ENCODE results near the gene LEMD3. TPM values are rescaled to one million over a fixed set of nuclear protein-coding genes. Genes with fewer than 3 reads are reported as not detected.

The LEMD3 gene
- total RNA-seq = 14.0 and 23.3 TPM in 2 replicates

DNA sequence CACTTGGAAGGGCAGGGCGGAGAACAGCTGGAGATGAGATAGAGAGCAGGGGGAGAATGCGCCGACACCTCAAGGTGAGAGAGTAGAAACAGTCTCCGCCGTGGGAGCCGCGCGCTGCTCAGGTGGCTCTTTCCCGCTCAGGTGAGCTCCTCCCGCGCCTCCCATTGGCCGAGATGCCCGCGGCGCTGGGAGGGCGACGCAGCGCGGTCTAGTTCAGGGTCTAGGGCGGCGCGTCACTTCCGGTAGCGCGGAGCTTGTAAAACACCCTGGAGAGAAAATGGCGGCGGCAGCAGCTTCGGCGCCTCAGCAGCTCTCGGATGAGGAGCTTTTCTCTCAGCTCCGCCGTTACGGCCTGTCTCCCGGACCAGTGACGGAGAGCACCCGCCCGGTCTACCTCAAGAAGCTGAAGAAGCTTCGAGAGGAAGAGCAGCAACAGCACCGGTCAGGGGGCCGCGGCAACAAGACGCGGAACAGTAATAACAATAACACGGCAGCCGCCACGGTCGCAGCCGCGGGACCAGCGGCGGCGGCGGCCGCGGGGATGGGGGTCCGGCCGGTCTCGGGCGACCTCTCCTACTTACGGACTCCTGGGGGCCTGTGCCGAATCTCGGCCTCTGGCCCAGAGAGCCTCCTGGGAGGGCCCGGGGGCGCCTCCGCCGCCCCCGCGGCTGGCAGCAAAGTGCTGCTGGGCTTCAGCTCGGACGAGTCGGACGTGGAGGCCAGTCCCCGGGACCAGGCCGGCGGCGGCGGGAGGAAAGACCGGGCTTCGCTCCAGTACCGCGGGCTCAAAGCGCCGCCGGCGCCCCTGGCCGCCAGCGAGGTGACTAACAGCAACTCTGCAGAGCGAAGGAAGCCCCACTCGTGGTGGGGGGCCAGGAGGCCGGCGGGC, at the start of gene LEMD3:
LEMD3 (plus strand) TSS at position 264 of the 889 bp plus-strand sequence; CDS start at position 278, 14 bp downstream.

DNA sequence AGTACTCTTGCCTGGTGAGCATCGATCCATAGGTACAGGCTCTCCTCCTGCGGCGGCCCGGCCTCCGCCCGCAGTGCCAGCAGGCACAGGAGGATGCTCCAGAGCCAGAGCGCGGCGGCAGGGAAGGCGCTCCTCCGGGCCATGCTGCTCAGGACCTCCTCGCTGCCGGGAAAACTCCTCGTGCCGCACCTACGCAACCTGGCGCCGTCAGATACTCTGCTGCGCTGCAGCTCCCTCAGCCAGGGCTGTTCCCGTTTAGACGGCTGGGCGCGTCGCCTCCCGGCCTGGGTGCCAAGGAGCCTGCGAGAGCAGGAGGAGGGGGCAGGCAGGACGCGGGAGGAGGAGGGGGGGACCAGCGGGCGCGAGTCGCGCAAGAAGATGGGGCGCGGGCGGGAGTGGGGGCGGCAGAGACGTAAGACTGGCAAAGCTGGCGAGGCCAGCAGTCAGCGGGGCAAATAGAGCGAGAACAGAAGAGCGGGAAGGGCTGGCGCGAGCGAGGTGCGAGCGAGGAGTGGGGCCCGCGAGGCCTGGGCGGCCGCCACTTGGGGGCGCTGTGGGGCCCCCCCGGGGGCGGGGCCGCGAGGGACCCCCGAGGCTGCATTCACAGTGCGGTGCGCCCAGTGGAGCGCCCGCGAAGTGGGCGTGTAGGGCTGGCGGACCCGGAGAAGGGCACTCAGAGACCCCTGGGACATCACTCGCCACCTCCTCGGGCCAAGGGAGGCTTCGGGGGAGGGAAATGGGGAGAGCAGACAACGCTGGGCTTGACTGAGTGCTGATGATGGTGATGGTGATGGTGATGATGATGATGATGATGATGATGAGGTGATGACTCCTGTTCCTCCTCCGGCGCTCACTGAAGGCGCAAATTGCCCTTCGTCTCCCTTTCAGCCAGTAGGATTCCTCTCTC, 48.1 kb upstream of the LEMD3 start, which contains the start of gene WIF1:
WIF1 (minus strand) TSS at position 257 of the 907 bp plus-strand sequence; CDS start at position 143, 114 bp downstream.

DNA sequence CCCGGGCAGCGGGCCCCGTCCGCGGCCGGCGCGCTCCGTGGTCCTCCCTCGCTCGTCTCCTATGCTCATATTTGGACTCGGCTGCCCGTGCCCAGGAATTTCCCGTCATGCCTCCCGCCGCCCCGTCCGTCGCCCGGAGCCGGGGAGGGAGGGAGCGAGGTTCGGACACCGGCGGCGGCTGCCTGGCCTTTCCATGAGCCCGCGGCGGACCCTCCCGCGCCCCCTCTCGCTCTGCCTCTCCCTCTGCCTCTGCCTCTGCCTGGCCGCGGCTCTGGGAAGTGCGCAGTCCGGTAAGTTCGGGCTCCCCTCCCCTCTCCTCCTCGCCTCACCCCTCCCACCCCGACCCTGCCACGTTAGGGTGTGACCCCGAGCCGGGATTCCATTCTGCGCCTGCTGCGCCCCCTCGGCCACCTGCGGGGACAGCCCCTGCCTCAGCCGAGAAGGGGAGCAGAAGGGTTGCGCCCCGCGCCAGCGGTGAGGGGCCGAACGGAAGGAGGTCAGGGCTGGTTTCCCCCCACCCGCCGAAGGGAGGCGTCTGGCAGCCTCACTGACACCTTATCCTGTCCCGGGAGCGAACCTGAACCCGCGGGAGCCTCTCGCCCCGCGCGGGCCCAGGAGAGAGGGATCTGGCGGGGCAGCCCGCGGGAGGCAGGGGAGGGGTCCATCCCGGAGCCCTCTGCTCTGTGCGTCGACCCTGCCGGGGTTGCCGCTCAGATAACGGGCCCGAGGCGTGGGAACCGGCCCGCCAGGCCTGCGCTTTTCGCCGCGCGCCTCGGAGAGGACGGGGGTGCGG, 109.4 kb downstream of the LEMD3 start, which contains the start of gene MSRB3:
MSRB3 (plus strand) TSS at position 108 of the 793 bp plus-strand sequence. CDS start 29,897 bp downstream, outside the sequence.

Other genes starting within 250 kb of the LEMD3 start
- gene WIF1, start 48.3 kb upstream of the LEMD3 start, total RNA-seq = 0.37 and 2.0 TPM in 2 replicates
- 18.0 and 18.4 TPM in 2 replicates for gene MSRB3, start 109.1 kb downstream of the LEMD3 start, total RNA-seq